ENCODE results near the gene CARM1.

DNA sequence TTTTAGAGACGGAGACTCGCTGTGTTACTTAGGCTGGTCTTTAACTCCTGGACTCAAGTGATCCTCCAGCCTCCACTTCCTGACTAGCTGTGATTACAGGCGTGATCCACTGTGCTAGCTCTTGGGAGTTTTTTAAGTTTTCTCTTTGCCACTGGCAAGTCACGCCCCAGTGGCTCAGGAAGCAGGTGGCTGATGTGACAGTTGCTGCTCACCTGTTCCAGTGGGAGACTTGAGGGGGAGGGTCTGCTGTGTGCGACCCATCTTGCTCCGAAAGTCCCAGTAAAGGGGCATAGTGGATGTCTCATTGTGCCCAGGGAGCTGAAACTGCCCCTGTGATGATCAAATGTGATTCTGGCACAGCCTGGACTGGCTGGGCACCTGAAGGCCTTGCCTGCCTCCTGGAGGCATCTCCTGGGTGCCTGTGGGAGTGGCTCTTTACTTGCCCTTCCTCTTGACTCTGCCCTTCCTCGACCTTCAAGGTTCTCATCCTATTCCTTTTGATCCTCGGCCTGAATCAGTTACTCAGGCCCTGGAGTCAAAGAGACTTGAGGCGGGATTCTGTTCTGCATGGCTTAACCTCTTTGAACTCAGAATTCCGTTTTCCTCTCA, 97.3 kb downstream of the CARM1 start:
- TF ChIP-seq, protein P1, sequence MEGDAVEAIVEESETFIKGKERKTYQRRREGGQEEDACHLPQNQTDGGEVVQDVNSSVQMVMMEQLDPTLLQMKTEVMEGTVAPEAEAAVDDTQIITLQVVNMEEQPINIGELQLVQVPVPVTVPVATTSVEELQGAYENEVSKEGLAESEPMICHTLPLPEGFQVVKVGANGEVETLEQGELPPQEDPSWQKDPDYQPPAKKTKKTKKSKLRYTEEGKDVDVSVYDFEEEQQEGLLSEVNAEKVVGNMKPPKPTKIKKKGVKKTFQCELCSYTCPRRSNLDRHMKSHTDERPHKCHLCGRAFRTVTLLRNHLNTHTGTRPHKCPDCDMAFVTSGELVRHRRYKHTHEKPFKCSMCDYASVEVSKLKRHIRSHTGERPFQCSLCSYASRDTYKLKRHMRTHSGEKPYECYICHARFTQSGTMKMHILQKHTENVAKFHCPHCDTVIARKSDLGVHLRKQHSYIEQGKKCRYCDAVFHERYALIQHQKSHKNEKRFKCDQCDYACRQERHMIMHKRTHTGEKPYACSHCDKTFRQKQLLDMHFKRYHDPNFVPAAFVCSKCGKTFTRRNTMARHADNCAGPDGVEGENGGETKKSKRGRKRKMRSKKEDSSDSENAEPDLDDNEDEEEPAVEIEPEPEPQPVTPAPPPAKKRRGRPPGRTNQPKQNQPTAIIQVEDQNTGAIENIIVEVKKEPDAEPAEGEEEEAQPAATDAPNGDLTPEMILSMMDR (IDR thresholded peaks at IDR 0.05) = no peak
- no peak for TF ChIP-seq POLR2A (IDR thresholded peaks at IDR 0.05; ENCODE audit: low read length)
- no peak for TF ChIP-seq EP300 (IDR thresholded peaks at IDR 0.05)
- no peak for TF ChIP-seq JUN (IDR thresholded peaks at IDR 0.05)
- no peak for TF ChIP-seq NR3C1 (IDR thresholded peaks at IDR 0.05)
- TF ChIP-seq SMC3 (IDR thresholded peaks at IDR 0.05) = no peak
- TF ChIP-seq MAFK (IDR thresholded peaks at IDR 0.05; ENCODE audit: partially characterized antibody) = no peak
- TF ChIP-seq KDM1A (IDR thresholded peaks at IDR 0.05; ENCODE audit: low read depth) = no peak
- no peak for TF ChIP-seq RAD21 (conservative IDR thresholded peaks at IDR 0.05 in 1 of 2, IDR thresholded peaks at IDR 0.05 in 1 of 2)
- no peak for TF ChIP-seq MAZ (IDR thresholded peaks at IDR 0.05; ENCODE audit: borderline replicate concordance, low read depth, low read length)
- TF ChIP-seq, protein P2, sequence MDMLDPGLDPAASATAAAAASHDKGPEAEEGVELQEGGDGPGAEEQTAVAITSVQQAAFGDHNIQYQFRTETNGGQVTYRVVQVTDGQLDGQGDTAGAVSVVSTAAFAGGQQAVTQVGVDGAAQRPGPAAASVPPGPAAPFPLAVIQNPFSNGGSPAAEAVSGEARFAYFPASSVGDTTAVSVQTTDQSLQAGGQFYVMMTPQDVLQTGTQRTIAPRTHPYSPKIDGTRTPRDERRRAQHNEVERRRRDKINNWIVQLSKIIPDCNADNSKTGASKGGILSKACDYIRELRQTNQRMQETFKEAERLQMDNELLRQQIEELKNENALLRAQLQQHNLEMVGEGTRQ (IDR thresholded peaks at IDR 0.05) = no peak
- TF ChIP-seq CBX2 (IDR thresholded peaks at IDR 0.05; ENCODE audit: borderline replicate concordance, low read depth) = no peak

Measured in A549 (cell line).